Measurements from ENCODE around the gene PPIL6.

The PPIL6 gene

GRCh38 chr6:109360281-109360680 lies 80.1 kb downstream of the PPIL6 start:
- DNase-seq = no peak

DNA sequence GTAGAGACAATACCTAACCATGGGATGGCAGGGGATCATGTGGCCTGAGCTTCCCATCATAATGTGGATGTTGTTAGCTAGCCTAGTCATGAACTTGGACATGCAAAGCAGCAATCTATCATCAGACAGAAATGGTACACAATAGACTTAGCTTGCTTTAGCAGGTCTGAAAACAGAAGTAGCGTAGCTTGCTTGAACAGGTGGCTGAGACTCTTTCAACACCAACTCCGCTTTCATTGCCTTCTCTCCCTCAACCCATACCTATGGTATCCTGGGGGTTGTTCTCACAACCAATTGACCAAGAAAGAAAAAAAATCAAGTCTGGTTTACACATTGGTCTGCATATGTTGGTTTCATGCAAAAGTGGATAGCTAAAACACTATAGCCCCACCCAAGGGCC lies 81.2 kb downstream of the PPIL6 start:
- no peak for DNase-seq

GRCh38 chr6:109358204-109358603 lies 82.2 kb downstream of the PPIL6 start:
- DNase-seq = no peak

- DNase-seq = no peak
These were observed 84.2 kb downstream of the PPIL6 start for GRCh38 chr6:109356237-109356636.

- no peak for DNase-seq
These were observed 88.9 kb downstream of the PPIL6 start for GRCh38 chr6:109351231-109352130.

- no peak for DNase-seq
These were observed 90.9 kb downstream of the PPIL6 start for GRCh38 chr6:109349419-109349987.

GRCh38 chr6:109348226-109348625 lies 92.2 kb downstream of the PPIL6 start:
- no peak for DNase-seq

DNA sequence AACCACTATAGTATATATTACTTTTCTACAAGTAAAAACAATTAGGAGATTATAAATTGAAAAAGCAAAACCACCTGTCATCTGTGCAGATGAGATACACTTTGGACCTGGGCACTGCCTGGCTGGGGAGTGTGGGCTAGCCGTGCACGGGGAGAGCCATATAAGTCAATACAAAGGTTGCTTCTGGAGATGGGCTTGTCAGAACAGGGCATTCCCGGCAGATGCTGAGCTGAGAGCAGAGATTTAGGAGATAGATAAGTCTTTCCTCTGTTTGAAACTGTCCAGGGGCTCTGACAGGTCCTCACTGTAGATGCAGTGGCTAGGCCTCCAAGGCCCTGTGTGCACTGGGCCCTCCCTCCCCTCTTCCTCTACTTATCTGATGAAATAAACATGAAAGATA lies 92.6 kb downstream of the PPIL6 start:
- no peak for DNase-seq

- no peak for DNase-seq
These were observed 94.4 kb downstream of the PPIL6 start for GRCh38 chr6:109345986-109346385.

DNA sequence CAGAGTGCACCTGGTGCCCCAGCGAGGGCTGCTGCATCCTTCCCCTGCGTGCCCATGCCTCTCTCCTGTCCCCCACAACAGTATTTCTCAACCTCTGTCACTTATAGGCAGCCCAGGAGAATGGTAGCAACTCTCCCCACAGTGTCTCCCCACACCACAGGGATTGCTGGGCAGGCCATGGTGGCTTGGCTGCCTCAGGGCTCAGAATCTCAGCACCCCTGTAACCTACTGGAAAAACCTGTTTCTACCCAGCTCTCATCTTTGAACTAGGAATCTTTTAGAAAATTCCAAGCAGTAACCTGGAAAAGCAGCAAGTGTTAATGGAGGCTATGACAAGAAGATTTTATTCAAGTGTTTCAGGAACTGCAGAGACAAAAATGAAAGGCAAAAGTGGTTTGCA lies 96.2 kb downstream of the PPIL6 start:
- DNase-seq = no peak

- DNase-seq = no peak
These were observed 96.9 kb downstream of the PPIL6 start for GRCh38 chr6:109343518-109343917.

GRCh38 chr6:109342911-109343310 lies 97.5 kb downstream of the PPIL6 start:
- DNase-seq = no peak

GRCh38 chr6:109342506-109342905 lies 97.9 kb downstream of the PPIL6 start:
- DNase-seq = no peak

GRCh38 chr6:109340811-109341210 lies 99.6 kb downstream of the PPIL6 start:
- DNase-seq = no peak

Data from activated CD4-positive, alpha-beta T cell treated with anti-CD3 and anti-CD28 coated beads, Interleukin-10, Interleukin-2, amounts not matched to agents 100 ng/mL and 50 ng/mL, durations not matched to agents 16 hours and 8 hours (primary cell).